IMR-90 (cell line): Measurements from ENCODE around the gene NFAT5. TPM values are rescaled to one million over a fixed set of nuclear protein-coding genes. Genes with fewer than 3 reads are reported as not detected.
"Not testable (repeated sequence)": the region's sequence is repeated elsewhere in the genome, so short reads cannot be mapped to it uniquely, and the experiment has no call there.

Source experiments
- ATAC-seq: fragments of 200-7000 bp; cut with Tn5 transposase; 2 replicates; pipeline ENCODE4 v1.9.1; 2020; ENCODE audit warnings: low read depth, mild to moderate bottlenecking, moderate library complexity
- BruUV-seq: library from RNA; stranded (reverse); fragments of 400-500 nt; replicated peaks from 2 replicates; lab custom pipeline; 2021; lab: Mats Ljungman, UMichigan
- CTCF ChIA-PET: fragments of 300-600 bp; formaldehyde crosslinking; extraction: SDS; loops from one replicate; lab custom pipeline; 2021; ENCODE audit warnings: antibody characterized with exemption; lab: Yijun Ruan, JAX
- POLR2A ChIA-PET: fragments of 300-600 bp; sonication (Branson Sonifier 250); formaldehyde crosslinking; loops from one replicate; lab custom pipeline; 2022; ENCODE audit warnings: antibody characterized with exemption; ENCODE audit not compliant: unreplicated experiment; lab: Charles Lee
- DNase-seq: peaks from one replicate; pipeline ENCODE4 v3.0.0; 2013
- H2AFZ ChIP-seq: replicated peaks from 2 replicates; pipeline ENCODE3; 2013; ENCODE audit warnings: low read length, mild to moderate bottlenecking; ENCODE audit not compliant: poor library complexity
- H2AK5ac ChIP-seq: 2 replicates; pipeline ENCODE4 v1.6.1; 2013; ENCODE audit warnings: low read depth, low read length, inconsistent platforms
- H2AK9ac ChIP-seq: replicated peaks from 2 replicates; pipeline ENCODE3; 2013; ENCODE audit warnings: mild to moderate bottlenecking, low read depth, low read length, moderate library complexity; ENCODE audit not compliant: poor library complexity
- H2BK120ac ChIP-seq: 2 replicates; pipeline ENCODE4 v1.6.1; 2013; ENCODE audit warnings: low read depth, low read length, inconsistent platforms
- H2BK15ac ChIP-seq: 3 replicates; pipeline ENCODE4 v1.6.1; 2013; ENCODE audit warnings: low read depth, low read length, inconsistent platforms
- H2BK20ac ChIP-seq: 2 replicates; pipeline ENCODE4 v1.6.1; 2013; ENCODE audit warnings: low read depth, mild to moderate bottlenecking, inconsistent platforms, low read length, moderate library complexity
- H2BK5ac ChIP-seq: 2 replicates; pipeline ENCODE4 v1.6.1; 2013; ENCODE audit warnings: mild to moderate bottlenecking, low read depth, low read length, inconsistent platforms; ENCODE audit not compliant: poor library complexity, severe bottlenecking
- H3K14ac ChIP-seq: replicated peaks from 2 replicates; pipeline ENCODE4 v1.6.1; 2013; ENCODE audit warnings: low read depth, low read length, inconsistent platforms
- H3K18ac ChIP-seq: 2 replicates; pipeline ENCODE4 v1.6.1; 2013; ENCODE audit warnings: low read depth, low read length, control low read depth
- H3K23ac ChIP-seq: 2 replicates; pipeline ENCODE4 v1.6.1; 2013; ENCODE audit warnings: low read depth, low read length, inconsistent platforms
- H3K27ac ChIP-seq: 2 replicates; pipeline ENCODE4 v1.5.1; 2013; ENCODE audit warnings: mild to moderate bottlenecking, control low read depth, low read length; ENCODE audit not compliant: insufficient read depth
- H3K27me3 ChIP-seq: 2 replicates; pipeline ENCODE4 v1.6.1; 2013; ENCODE audit warnings: low read length; ENCODE audit not compliant: control insufficient read depth, insufficient read depth
- H3K36me3 ChIP-seq: 2 replicates; pipeline ENCODE4 v1.6.1; 2013; ENCODE audit warnings: low read length, mixed read lengths; ENCODE audit not compliant: control insufficient read depth, insufficient read depth
- H3K4ac ChIP-seq: 2 replicates; pipeline ENCODE4 v1.6.1; 2013; ENCODE audit warnings: low read depth, low read length, inconsistent platforms
- H3K4me1 ChIP-seq: 2 replicates; pipeline ENCODE4 v1.6.1; 2013; ENCODE audit warnings: low read length, mixed read lengths; ENCODE audit not compliant: control insufficient read depth, insufficient read depth
- H3K4me2 ChIP-seq: 2 replicates; pipeline ENCODE4 v1.6.1; 2013; ENCODE audit warnings: low read depth, mild to moderate bottlenecking, control low read depth, low read length, moderate library complexity
- H3K4me3 ChIP-seq: 2 replicates; pipeline ENCODE4 v1.5.1; 2013; ENCODE audit warnings: low read depth, mild to moderate bottlenecking, control low read depth, low read length, moderate library complexity; ENCODE audit not compliant: insufficient read depth
- H3K56ac ChIP-seq: 2 replicates; pipeline ENCODE4 v1.6.1; 2013; ENCODE audit warnings: low read length, inconsistent platforms; ENCODE audit not compliant: insufficient read depth; ENCODE audit errors: extremely low read depth
- H3K79me1 ChIP-seq, 2 experiments: 2 replicates each; pipeline ENCODE4 v1.6.1; 2013; ENCODE audit warnings: low read length in 2 of 2, inconsistent platforms in 1 of 2, low read depth in 1 of 2
- H3K9ac ChIP-seq: 2 replicates; pipeline ENCODE4 v1.6.1; 2013; ENCODE audit warnings: low read depth, low read length, control low read depth
- H3K9me1 ChIP-seq: 2 replicates; pipeline ENCODE4 v1.6.1; 2013; ENCODE audit warnings: low read length, inconsistent platforms; ENCODE audit not compliant: insufficient read depth
- H3K9me3 ChIP-seq: 2 replicates; pipeline ENCODE4 v1.6.1; 2013; ENCODE audit warnings: low read length; ENCODE audit not compliant: control insufficient read depth, insufficient read depth
- H4K20me1 ChIP-seq: 2 replicates; pipeline ENCODE4 v1.6.1; 2013; ENCODE audit warnings: low read length, inconsistent platforms; ENCODE audit not compliant: insufficient read depth
- H4K5ac ChIP-seq: 2 replicates; pipeline ENCODE4 v1.6.1; 2013; ENCODE audit warnings: mild to moderate bottlenecking, low read depth, low read length, control low read depth
- H4K8ac ChIP-seq, 2 experiments: 2 replicates each; pipeline ENCODE4 v1.6.1; 2013; ENCODE audit warnings: low read depth in 2 of 2, low read length in 2 of 2, control low read depth in 1 of 2, inconsistent platforms in 1 of 2
- H4K91ac ChIP-seq: 2 replicates; pipeline ENCODE4 v1.6.1; 2013; ENCODE audit warnings: low read depth, low read length, inconsistent platforms; ENCODE audit not compliant: insufficient read depth
- BHLHE40 ChIP-seq: fragments of 150-350 bp; IDR thresholded peaks from 2 replicates; pipeline ENCODE4 v1.6.1; 2016; ENCODE audit warnings: mild to moderate bottlenecking, low read depth, low read length
- WGBS, 2 experiments: methylation state at CpG; one replicate each; pipeline versions ENCODE4 v1.1.5 to v1.1.7; 2013; ENCODE audit warnings: missing lambda C conversion rate in 2 of 2; ENCODE audit not compliant: insufficient read length in 1 of 2; ENCODE audit errors: extremely low coverage in 2 of 2; 5-methylcytosine and 5-hydroxymethylcytosine counted together
- dilution Hi-C: fragments of 300-500 bp; cut with HindIII; formaldehyde crosslinking; loops from one replicate; pipeline ENCODE4 v1.14.3; 2018; ENCODE audit warnings: low sequenced_read_pairs; ENCODE audit not compliant: unreplicated experiment
- in situ Hi-C: fragments of 300-500 bp; cut with MboI; formaldehyde crosslinking; loops from 3 replicates; pipeline ENCODE4 v1.14.3; 2019; ENCODE audit warnings: low sequenced_read_pairs, inconsistent platforms, mixed read lengths
- intact Hi-C: fragments of 100-400 bp; cut with micrococcal nuclease; formaldehyde crosslinking; loops from 2 replicates; pipeline ENCODE4 v1.10.0; 2022
- polyA plus RNA-seq, 3 experiments: library from polyadenylated mRNA; depleted of rRNA; stranded (reverse); fragments of >200 nt; gene quantifications; 2 replicates each; pipeline ENCODE4 v1.2.3, GENCODE V29; 2012; ENCODE audit warnings: low replicate concordance in 1 of 3
- total RNA-seq: library from RNA; depleted of rRNA; stranded (reverse); fragments of >200 nt; gene quantifications from 2 replicates; pipeline ENCODE4 v1.2.3, GENCODE V29; 2012

NFAT5 gene
- total and polyA plus RNA-seq, 2 of the 4 experiments (the other 2 are of a cell fraction), result 10.9 to 20.1 TPM

DNA sequence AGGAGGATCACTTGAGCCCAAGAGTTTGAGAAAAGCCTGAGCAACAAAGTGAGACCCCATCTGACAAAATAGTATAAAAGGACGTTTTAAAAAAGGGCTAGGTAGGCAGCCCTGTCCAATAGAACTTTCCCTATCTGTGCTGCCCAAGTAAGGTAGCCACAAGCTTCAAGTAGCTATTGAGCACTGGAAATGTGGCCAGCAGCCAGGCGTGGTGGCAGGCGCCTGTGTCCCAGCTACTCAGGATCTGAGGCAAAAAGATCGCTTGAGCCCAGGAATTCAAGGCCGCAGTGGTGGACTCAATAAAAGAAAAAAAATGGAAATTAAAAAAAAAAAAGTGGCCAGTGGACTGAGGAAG is 162.1 kb downstream of the NFAT5 start:
- POLR2A ChIA-PET, result interaction anchor here (0.5 kb wide), 1 partner anchor 366 kb away, joined by 4 read pairs; no protein-coding TSS in a partner anchor
- CTCF ChIA-PET, result no interaction called here
- dilution Hi-C loops, result no loop called here
- Histone ChIP-seq H3K36me3 (no peaks in the 10 kb centered on the region; the same call in 1 of the 2 replicates), H3K4me1 (peaks cover 8% of the 10 kb centered on the region; the same call in 1 of the 2 replicates), H2BK5ac (peak overlapping the region; percentile 92), H3K27ac (peak overlapping the region; percentile 95), H2BK20ac (peak overlapping the region; percentile 99), H2AK9ac (peak overlapping the region; percentile 52), H3K18ac (peak overlapping the region; percentile 96), H4K5ac (peak overlapping the region; percentile 97), H2BK120ac (peak overlapping the region; percentile 100), H2AK5ac (peak overlapping the region; percentile 96; the same call in 1 of the 2 replicates), H3K56ac (no peak overlapping the region), H3K14ac (peak overlapping the region; percentile 100), H3K79me1 (peaks cover 17 to 54% of the 10 kb centered on the region in 2 experiments), H3K9ac (no peak overlapping the region), H2AFZ (no peak overlapping the region), H3K9me3 (no peaks in the 10 kb centered on the region), H2BK15ac (peak overlapping the region; percentile 69; the same call in 2 of the 3 replicates), H3K4me3 (no peak overlapping the region), H3K4ac (peak overlapping the region; percentile 100), H4K91ac (peak overlapping the region; percentile 100), H4K8ac (peak overlapping the region; percentile 88 to 95; a peak in 3 of 4 replicates), H3K23ac (0 out of 2 replicates have a peak overlapping the region, but pooled peaks have one; percentile 41), H3K4me2 (peak overlapping the region; percentile 34; the same call in 1 of the 2 replicates), H3K27me3 (no peaks in the 10 kb centered on the region), H4K20me1 (peaks cover 13% of the 10 kb centered on the region; the same call in 1 of the 2 replicates), H3K9me1 (0 out of 2 replicates have a peak, but pooled peaks cover 5% of the 10 kb centered on the region)
- in situ Hi-C loops, result no loop called here
- TF ChIP-seq BHLHE40, result no peak
- no CpG with 5 or more reads among the region's 5 CpGs for WGBS, 2 experiments
- intact Hi-C loops, result loop anchor here (2.0 kb wide), 1 partner anchor 27 kb away; the partner anchor contains the start of gene NOB1
- DNase-seq, result no peak
- ATAC-seq, result no peak
- BruUV-seq, result no TSS peak

DNA sequence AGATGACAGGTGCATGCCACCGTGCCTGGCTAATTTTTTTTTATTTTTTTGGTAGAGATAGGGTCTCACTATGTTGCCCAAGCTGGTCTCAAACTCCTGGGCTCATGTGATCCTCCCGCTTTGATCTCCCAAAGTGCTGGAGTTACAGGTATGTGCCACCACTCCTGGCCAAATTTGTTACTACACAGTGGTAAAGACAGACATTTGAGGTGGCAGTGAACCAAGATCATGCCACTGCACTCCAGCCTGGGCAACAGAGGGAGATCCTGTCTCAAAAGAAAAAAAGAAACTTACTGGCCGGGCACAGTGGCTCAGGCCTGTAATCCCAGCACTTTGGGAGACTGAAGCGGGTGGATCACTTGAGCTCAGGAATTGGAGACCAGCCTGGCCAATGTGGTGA is 163.3 kb downstream of the NFAT5 start:
- dilution Hi-C loops, H3K9ac ChIP-seq, H3K4me2 ChIP-seq, intact Hi-C loops, BruUV-seq, POLR2A ChIA-PET, H2BK5ac ChIP-seq, H3K18ac ChIP-seq, H3K56ac ChIP-seq, H2AFZ ChIP-seq, H3K9me3 ChIP-seq, H3K36me3 ChIP-seq, H2AK9ac ChIP-seq, H3K9me1 ChIP-seq, in situ Hi-C loops, ATAC-seq, H4K8ac ChIP-seq, H4K5ac ChIP-seq, H2BK15ac ChIP-seq, DNase-seq, H3K14ac ChIP-seq, H3K4me3 ChIP-seq, H3K27me3 ChIP-seq, H3K4me1 ChIP-seq, H3K23ac ChIP-seq, H3K27ac ChIP-seq: not testable (repeated sequence)
- 0 out of 2 replicates have a peak overlapping the region, but pooled peaks have one; percentile 22 for H3K4ac ChIP-seq
- H3K79me1 ChIP-seq, result peaks cover 17 to 46% of the 10 kb centered on the region in 2 experiments
- peak overlapping the region; percentile 81 for H2BK120ac ChIP-seq
- H4K20me1 ChIP-seq, result peaks cover 13% of the 10 kb centered on the region; the same call in 1 of the 2 replicates
- CTCF ChIA-PET, result interaction anchor here (0.6 kb wide), 1 partner anchor 509 kb away, joined by 4 read pairs; no protein-coding TSS in a partner anchor
- 0 out of 2 replicates have a peak overlapping the region, but pooled peaks have one; percentile 89 for H2AK5ac ChIP-seq
- H2BK20ac ChIP-seq, result 0 out of 2 replicates have a peak overlapping the region, but pooled peaks have one; percentile 18
- peak overlapping the region; percentile 33; the same call in 1 of the 2 replicates for H4K91ac ChIP-seq
- WGBS, 2 experiments, result 100% methylated on average over 2 of the region's 4 CpGs; no CpG with 5 or more reads in 1 of the 2 experiments
